Esophagus squamous epithelium (tissue), 5 donors: Measurements from ENCODE around the gene FANK1. TPM values are rescaled to one million over a fixed set of nuclear protein-coding genes. Genes with fewer than 3 reads are reported as not detected.
"Not testable (repeated sequence)": the region's sequence is repeated elsewhere in the genome, so short reads cannot be mapped to it uniquely, and the experiment has no call there.

Experiments
- DNase-seq: peaks from one replicate; lab custom pipeline; 2025; lab: John Stamatoyannopoulos, UW
- H3K27ac ChIP-seq, 4 donors: fragments of 200-600 bp; sonication (generic); one replicate each; pipeline ENCODE4 v1.5.1; 2016 to 2019; ENCODE audit warnings: mild to moderate bottlenecking in 1 of 4
- H3K27me3 ChIP-seq, 4 donors: fragments of 200-600 bp; sonication (generic); 1 replicate in 3 of 4; 2 replicates in 1 of 4; pipeline versions ENCODE4 v1.5.1 to v1.6.0; 2017 to 2021; ENCODE audit warnings: antibody characterized with exemption in 1 of 4
- H3K36me3 ChIP-seq, 3 donors: fragments of 200-600 bp; sonication (generic); one replicate each; pipeline ENCODE4 v1.5.1; 2016 to 2019
- H3K4me1 ChIP-seq, 3 donors: fragments of 200-600 bp; sonication (generic); one replicate each; pipeline ENCODE4 v1.5.1; 2017 to 2019
- H3K4me3 ChIP-seq, 4 donors: fragments of 200-600 bp; sonication (generic); 1 replicate in 3 of 4; 2 replicates in 1 of 4; pipeline ENCODE4 v1.5.1; 2016 to 2019; ENCODE audit warnings: mild to moderate bottlenecking in 2 of 4, moderate library complexity in 1 of 4
- H3K9me3 ChIP-seq, 3 donors: fragments of 200-600 bp; sonication (generic); one replicate each; pipeline ENCODE4 v1.5.1; 2016 to 2019
- CTCF ChIP-seq, 6 experiments: fragments of 450-650 bp in 4 of 6; fragments of 200-600 bp in 2 of 6; sonication (generic) in 2 of 6; IDR thresholded peaks; one replicate each; pipeline ENCODE4 v1.5.1; 2016 to 2019; ENCODE audit warnings: antibody characterized with exemption in 6 of 6, mild to moderate bottlenecking in 4 of 6, moderate library complexity in 4 of 6
- POLR2A ChIP-seq, 4 donors: fragments of 450-650 bp; IDR thresholded peaks; one replicate each; pipeline ENCODE4 v1.6.1; 2017; ENCODE audit warnings: antibody characterized with exemption in 4 of 4, mild to moderate bottlenecking in 4 of 4, moderate library complexity in 3 of 4
- WGBS, 2 donors: methylation state at CpG; one replicate each; pipeline ENCODE4 v1.1.5; 2018; 5-methylcytosine and 5-hydroxymethylcytosine counted together
- intact Hi-C: fragments of 100-400 bp; cut with DNase I; formaldehyde crosslinking; loops from one replicate; pipeline ENCODE4 v1.15.0; 2022
- total RNA-seq, 4 donors: library from RNA; depleted of rRNA; stranded (reverse); fragments of >200 nt; gene quantifications; one replicate each; pipeline ENCODE4 v1.1.0, GENCODE V29; 2016
- donor health status: DM: yes; HTN: yes; CAD: no.

FANK1 gene
- total RNA-seq, 4 donors from 2014 or later = 1.7 to 7.7 (median 3.8) TPM

DNA sequence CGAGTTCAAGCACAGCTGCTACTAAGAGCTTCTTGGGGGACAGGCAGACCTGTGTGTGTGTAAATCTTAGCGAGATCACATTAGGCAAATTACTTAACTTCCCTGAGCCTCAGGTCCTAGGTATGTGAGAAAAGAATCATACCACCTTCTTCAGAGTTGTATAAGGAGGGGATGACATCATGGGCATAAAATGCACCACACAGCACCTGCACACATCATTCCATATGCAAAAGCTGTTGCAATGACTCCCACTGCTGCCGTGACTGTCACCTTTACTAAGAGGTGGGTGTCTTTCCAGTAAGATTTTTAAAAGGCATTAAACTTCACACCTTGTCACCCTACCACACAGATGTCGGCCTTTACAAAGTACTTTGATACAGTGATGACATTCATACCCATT lies 146.0 kb downstream of the FANK1 start:
- WGBS, 2 donors = 44 to 80% methylated on average over 2 to 4 of the region's 4 CpGs
- Histone ChIP-seq H3K9me3 (no peaks in the 10 kb centered on the region), H3K36me3 (no peaks in the 10 kb centered on the region), H3K27ac (peak overlapping the region in 2 of 4 donors; percentile 54 to 58), H3K4me1 (peaks cover 0 to 19% (median 5%) of the 10 kb centered on the region in 3 donors), H3K4me3 (peak overlapping the region in 1 of 4 donors; percentile 40), H3K27me3 (no peaks in the 10 kb centered on the region)
- TF ChIP-seq POLR2A (IDR thresholded peaks at IDR 0.05) = no peak
- TF ChIP-seq CTCF (IDR thresholded peaks at IDR 0.05) = no peak
- no peak for DNase-seq
- intact Hi-C loops = no loop called here

DNA sequence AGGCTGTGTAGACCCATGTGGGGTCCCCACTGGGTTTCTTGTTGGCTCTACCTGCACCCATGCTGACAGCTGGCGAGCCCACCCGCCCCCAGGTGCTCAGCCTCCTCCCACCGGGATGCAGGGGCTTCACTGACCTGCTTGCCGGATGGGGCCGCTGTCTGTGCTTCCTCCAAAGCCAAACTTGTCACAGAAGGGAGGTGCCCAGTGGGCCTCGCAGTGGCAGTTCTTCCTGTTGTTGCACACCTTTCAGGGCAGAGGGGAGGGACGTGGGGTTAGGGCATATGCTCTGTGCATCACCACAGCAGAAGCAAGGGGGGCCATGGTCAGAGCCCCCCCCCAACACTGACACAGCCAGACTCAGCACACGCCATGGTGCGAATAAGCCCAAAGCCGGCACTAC lies 146.5 kb downstream of the FANK1 start:
- H3K27me3 ChIP-seq = no peaks in the 10 kb centered on the region
- no peak for TF ChIP-seq POLR2A (IDR thresholded peaks at IDR 0.05)
- no peak overlapping the region for H3K4me3 ChIP-seq
- no peak for DNase-seq
- intact Hi-C loops = no loop called here
- no peak overlapping the region for H3K27ac ChIP-seq
- H3K36me3 ChIP-seq = no peaks in the 10 kb centered on the region
- H3K9me3 ChIP-seq = no peaks in the 10 kb centered on the region
- H3K4me1 ChIP-seq = peaks cover 0 to 19% (median 5%) of the 10 kb centered on the region in 3 donors
- 90% methylated on average over 2 of the region's 10 CpGs; no CpG with 5 or more reads in 1 of the 2 donors for WGBS, 2 donors

DNA sequence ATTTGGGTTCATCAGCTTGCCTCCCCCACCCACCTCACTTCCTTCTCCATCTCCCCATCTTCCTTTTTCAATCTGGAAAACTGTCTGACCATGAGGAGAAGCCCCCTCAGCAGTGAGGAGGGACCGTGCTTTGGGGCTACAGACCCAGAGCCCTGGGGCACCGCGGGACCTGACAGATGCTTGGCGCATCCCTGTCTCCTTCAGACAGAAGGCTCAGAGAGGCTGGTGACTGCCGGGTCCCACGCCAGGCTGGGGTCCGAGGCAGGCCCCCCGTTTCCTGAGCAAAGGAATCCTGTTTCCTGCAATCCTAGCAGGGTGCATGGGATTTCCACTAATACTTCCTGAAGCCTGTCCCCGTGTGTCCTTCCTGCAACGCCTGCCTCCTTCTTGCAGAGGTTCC lies 147.0 kb downstream of the FANK1 start:
- no peak overlapping the region for H3K4me3 ChIP-seq
- intact Hi-C loops = no loop called here
- no peaks in the 10 kb centered on the region for H3K36me3 ChIP-seq
- H3K4me1 ChIP-seq = peaks cover 0 to 19% (median 5%) of the 10 kb centered on the region in 3 donors
- TF ChIP-seq CTCF (IDR thresholded peaks at IDR 0.05) = no peak
- no peak for TF ChIP-seq POLR2A (IDR thresholded peaks at IDR 0.05)
- no peaks in the 10 kb centered on the region for H3K27me3 ChIP-seq
- no peak for DNase-seq
- WGBS, 2 donors = 92 to 100% methylated on average over 2 to 4 of the region's 10 CpGs
- H3K27ac ChIP-seq = no peak overlapping the region
- no peaks in the 10 kb centered on the region for H3K9me3 ChIP-seq

- intact Hi-C loops = no loop called here
- no peak for DNase-seq
- H3K36me3 ChIP-seq = no peaks in the 10 kb centered on the region
- H3K27ac ChIP-seq = no peak overlapping the region
- H3K4me1 ChIP-seq = peaks cover 0 to 25% (median 5%) of the 10 kb centered on the region in 3 donors
- H3K4me3 ChIP-seq = no peak overlapping the region
- no peaks in the 10 kb centered on the region for H3K9me3 ChIP-seq
- TF ChIP-seq POLR2A (IDR thresholded peaks at IDR 0.05) (no peak), CTCF (IDR thresholded peaks at IDR 0.05) (no peak)
- H3K27me3 ChIP-seq = no peaks in the 10 kb centered on the region
- 70 to 91% methylated on average over 3 of the region's 3 CpGs for WGBS, 2 donors
Measured at GRCh38 chr10:126045861-126046260, 149.5 kb downstream of the FANK1 start.

DNA sequence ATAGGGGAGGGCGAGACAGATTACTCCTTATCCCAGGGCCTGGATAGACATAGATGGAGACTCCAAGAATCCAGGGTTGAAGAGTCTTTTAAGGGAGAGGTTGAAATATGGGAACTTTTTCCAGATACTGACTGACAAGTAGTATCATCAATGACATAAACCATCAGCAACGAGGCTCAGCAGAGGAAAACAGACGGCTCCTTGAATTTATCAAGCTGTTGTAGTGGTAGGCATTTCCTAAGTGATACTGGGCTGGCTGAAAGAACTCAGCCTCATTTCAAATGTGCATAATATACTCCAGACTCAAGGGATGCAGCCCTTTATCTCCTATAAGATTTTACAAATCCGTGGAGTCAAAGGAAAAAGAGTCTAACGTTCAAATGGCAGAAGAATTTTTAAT lies 150.5 kb downstream of the FANK1 start:
- H3K4me3 ChIP-seq = no peak overlapping the region
- TF ChIP-seq CTCF (IDR thresholded peaks at IDR 0.05) (no peak), POLR2A (IDR thresholded peaks at IDR 0.05) (no peak)
- DNase-seq = no peak
- no peaks in the 10 kb centered on the region for H3K9me3 ChIP-seq
- H3K36me3 ChIP-seq = no peaks in the 10 kb centered on the region
- 65 to 67% methylated on average over 5 of the region's 5 CpGs for WGBS, 2 donors
- intact Hi-C loops = no loop called here
- H3K27me3 ChIP-seq = no peaks in the 10 kb centered on the region
- peaks cover 0 to 19% (median 2%) of the 10 kb centered on the region in 3 donors for H3K4me1 ChIP-seq
- no peak overlapping the region for H3K27ac ChIP-seq

- DNase-seq, H3K4me1 ChIP-seq, H3K36me3 ChIP-seq, intact Hi-C loops, H3K9me3 ChIP-seq, H3K27ac ChIP-seq, H3K4me3 ChIP-seq, H3K27me3 ChIP-seq: not testable (repeated sequence)
- WGBS, 2 donors = 70 to 95% methylated on average over 1 of the region's 1 CpG
Measured at GRCh38 chr10:126047749-126048148, 151.4 kb downstream of the FANK1 start.
